Keratinocyte (primary cell): ENCODE results near the gene IL10RA. TPM values are rescaled to one million over a fixed set of nuclear protein-coding genes. Genes with fewer than 3 reads are reported as not detected.

Source experiments
- DNase-seq: peaks from one replicate; pipeline ENCODE4 v3.0.0-alpha.2; 2011; ENCODE audit warnings: low read depth, missing footprints, low spot score
- FAIRE-seq: peaks from 2 replicates; lab custom pipeline; 2011; peaks lifted over from hg19 to GRCh38; lab: Jason Lieb, UNC
- H2AFZ ChIP-seq: 2 replicates; pipeline ENCODE4 v1.6.0; 2012; ENCODE audit warnings: low read length, control low read depth, inconsistent platforms; ENCODE audit not compliant: control insufficient read depth
- H3K27ac ChIP-seq: 2 replicates; pipeline ENCODE4 v1.5.1; 2011; ENCODE audit warnings: low read length; ENCODE audit not compliant: control insufficient read depth, insufficient read depth
- H3K27me3 ChIP-seq: 3 replicates; pipeline ENCODE4 v1.6.0; 2011; ENCODE audit warnings: low read length; ENCODE audit not compliant: control insufficient read depth, insufficient read depth; ENCODE audit errors: extremely low read depth
- H3K36me3 ChIP-seq, 2 experiments: 2 replicates in 1 of 2; 3 replicates in 1 of 2; pipeline ENCODE4 v1.5.1; 2011; ENCODE audit warnings: low read length in 2 of 2, mild to moderate bottlenecking in 1 of 2; ENCODE audit not compliant: control insufficient read depth in 2 of 2, insufficient read depth in 2 of 2; ENCODE audit errors: extremely low read depth in 1 of 2
- H3K4me1 ChIP-seq: 3 replicates; pipeline ENCODE4 v1.5.1; 2011; ENCODE audit warnings: low read length; ENCODE audit not compliant: control insufficient read depth, insufficient read depth; ENCODE audit errors: extremely low read depth
- H3K4me2 ChIP-seq: 3 replicates; pipeline ENCODE4 v1.6.0; 2011; ENCODE audit warnings: low read depth, low read length; ENCODE audit not compliant: control insufficient read depth, insufficient read depth; ENCODE audit errors: extremely low read depth
- H3K4me3 ChIP-seq, 3 experiments: fragments of 200-600 bp in 1 of 3; sonication (generic) in 1 of 3; 2 replicates in 2 of 3; 3 replicates in 1 of 3; pipeline ENCODE4 v1.5.1; 2011 to 2016; ENCODE audit warnings: low read length in 3 of 3, mild to moderate bottlenecking in 3 of 3, control low read depth in 2 of 3, inconsistent platforms in 1 of 3, low read depth in 1 of 3, mixed read lengths in 1 of 3, mixed run types in 1 of 3, moderate library complexity in 1 of 3; ENCODE audit not compliant: control insufficient read depth in 2 of 3, insufficient read depth in 2 of 3; ENCODE audit errors: extremely low read depth in 1 of 3
- H3K79me2 ChIP-seq: 2 replicates; pipeline ENCODE4 v1.6.0; 2012; ENCODE audit warnings: low read length; ENCODE audit not compliant: control insufficient read depth, insufficient read depth
- H3K9ac ChIP-seq: 3 replicates; pipeline ENCODE4 v1.6.0; 2011; ENCODE audit warnings: low read length; ENCODE audit not compliant: control insufficient read depth, insufficient read depth; ENCODE audit errors: extremely low read depth
- H3K9me1 ChIP-seq: 3 replicates; pipeline ENCODE4 v1.6.0; 2011; ENCODE audit warnings: low read length; ENCODE audit not compliant: control insufficient read depth, insufficient read depth; ENCODE audit errors: extremely low read depth
- H3K9me3 ChIP-seq: 2 replicates; pipeline ENCODE4 v1.5.1; 2012; ENCODE audit warnings: low read depth, low read length; ENCODE audit not compliant: control insufficient read depth
- H4K20me1 ChIP-seq: 3 replicates; pipeline ENCODE4 v1.6.0; 2011; ENCODE audit warnings: low read length; ENCODE audit not compliant: control insufficient read depth, insufficient read depth; ENCODE audit errors: extremely low read depth
- EZH2 ChIP-seq: IDR thresholded peaks from one replicate; pipeline ENCODE4 v1.6.1; 2012; ENCODE audit warnings: inconsistent platforms, mild to moderate bottlenecking, low read length, moderate library complexity
- dilution Hi-C: fragments of 300-500 bp; cut with MboI; formaldehyde crosslinking; loops from one replicate; pipeline ENCODE4 v1.7.0; 2020; ENCODE audit warnings: low sequenced_read_pairs; ENCODE audit not compliant: extremely low pct_ligation_motif_present
- polyA plus RNA-seq, 5 experiments: library from polyadenylated mRNA; depleted of rRNA in 3 of 5; stranded (reverse) in 3 of 5; stranded (forward) in 1 of 5; unstranded in 1 of 5; fragments of >200 nt; gene quantifications; 1 replicate in 1 of 5; 2 replicates in 3 of 5; 3 replicates in 1 of 5; pipeline versions ENCODE4 v1.2.1 to v1.2.3, GENCODE V29; 2011 to 2012; ENCODE audit warnings: missing spikeins in 2 of 5, low read depth in 1 of 5, low replicate concordance in 1 of 5
- TF ChIP-seq, protein P1 (sequence below), 3 experiments: IDR thresholded peaks in 1 of 3; conservative IDR thresholded peaks in 1 of 3; optimal IDR thresholded peaks in 1 of 3; 2 replicates in 2 of 3; 3 replicates in 1 of 3; pipeline versions ENCODE3 to v1.5.1; 2011; ENCODE audit warnings: low read length in 3 of 3, mild to moderate bottlenecking in 3 of 3, moderate library complexity in 2 of 3, control low read depth in 1 of 3, inconsistent platforms in 1 of 3; ENCODE audit not compliant: insufficient read depth in 2 of 3; ENCODE audit errors: extremely low read depth in 1 of 3

Gene IL10RA
- polyA plus RNA-seq, 1 donor (not counting 4 experiments of a cell fraction or from before 2014, with no cell fraction given), result 0.04 TPM

DNA sequence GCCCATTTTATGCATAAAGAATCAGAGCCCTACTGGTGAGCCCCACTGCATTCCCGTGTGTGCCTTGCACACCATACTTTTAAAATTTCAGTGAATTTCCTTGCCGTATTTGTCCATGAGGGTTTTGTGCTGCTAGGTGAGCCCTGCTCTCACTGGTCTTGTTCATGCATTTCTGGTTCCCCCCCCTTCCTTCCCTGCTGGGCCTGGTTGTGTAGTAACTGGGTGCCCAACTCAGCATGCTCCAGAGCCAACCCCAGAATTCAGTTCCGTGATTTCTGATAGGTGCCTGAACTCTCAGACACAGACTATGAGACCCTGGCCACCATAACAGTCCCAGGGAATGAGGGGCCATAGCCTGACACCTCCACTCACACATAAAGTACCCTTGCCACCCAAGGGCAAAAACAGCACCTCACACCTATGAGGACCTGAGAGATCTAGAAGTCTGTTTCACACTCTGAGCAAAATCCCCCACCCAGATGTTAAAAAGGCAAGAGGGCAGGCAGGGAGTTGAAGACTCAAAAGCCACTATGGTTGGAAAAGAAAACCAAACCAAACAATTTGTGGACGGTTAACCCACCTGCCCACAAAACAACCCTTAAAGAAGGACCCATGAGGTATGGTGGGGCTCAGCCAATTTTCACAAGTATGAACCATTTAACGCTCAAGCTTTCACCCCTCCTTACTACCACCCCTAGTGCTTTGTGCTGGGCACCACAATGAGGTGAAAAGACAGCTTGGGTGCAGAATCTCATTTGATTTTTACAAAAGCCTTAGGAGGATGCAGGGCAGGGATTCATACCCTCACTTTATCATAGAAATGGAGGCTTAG is 16.8 kb upstream of the IL10RA start:
- no peaks in the 10 kb centered on the region for H3K79me2 ChIP-seq
- H4K20me1 ChIP-seq, result no peaks in the 10 kb centered on the region
- no peak overlapping the region for H3K9ac ChIP-seq
- dilution Hi-C loops, result no loop called here
- H3K4me3 ChIP-seq, result no peak overlapping the region
- DNase-seq, result no peak
- no peaks in the 10 kb centered on the region for H3K9me1 ChIP-seq
- FAIRE-seq, result no peak
- H2AFZ ChIP-seq, result no peak overlapping the region
- H3K4me1 ChIP-seq, result peaks cover 5% of the 10 kb centered on the region
- H3K36me3 ChIP-seq, result no peaks in the 10 kb centered on the region
- H3K4me2 ChIP-seq, result no peak overlapping the region
- H3K9me3 ChIP-seq, result no peaks in the 10 kb centered on the region
- no peak for TF ChIP-seq EZH2
- TF ChIP-seq, protein P1, sequence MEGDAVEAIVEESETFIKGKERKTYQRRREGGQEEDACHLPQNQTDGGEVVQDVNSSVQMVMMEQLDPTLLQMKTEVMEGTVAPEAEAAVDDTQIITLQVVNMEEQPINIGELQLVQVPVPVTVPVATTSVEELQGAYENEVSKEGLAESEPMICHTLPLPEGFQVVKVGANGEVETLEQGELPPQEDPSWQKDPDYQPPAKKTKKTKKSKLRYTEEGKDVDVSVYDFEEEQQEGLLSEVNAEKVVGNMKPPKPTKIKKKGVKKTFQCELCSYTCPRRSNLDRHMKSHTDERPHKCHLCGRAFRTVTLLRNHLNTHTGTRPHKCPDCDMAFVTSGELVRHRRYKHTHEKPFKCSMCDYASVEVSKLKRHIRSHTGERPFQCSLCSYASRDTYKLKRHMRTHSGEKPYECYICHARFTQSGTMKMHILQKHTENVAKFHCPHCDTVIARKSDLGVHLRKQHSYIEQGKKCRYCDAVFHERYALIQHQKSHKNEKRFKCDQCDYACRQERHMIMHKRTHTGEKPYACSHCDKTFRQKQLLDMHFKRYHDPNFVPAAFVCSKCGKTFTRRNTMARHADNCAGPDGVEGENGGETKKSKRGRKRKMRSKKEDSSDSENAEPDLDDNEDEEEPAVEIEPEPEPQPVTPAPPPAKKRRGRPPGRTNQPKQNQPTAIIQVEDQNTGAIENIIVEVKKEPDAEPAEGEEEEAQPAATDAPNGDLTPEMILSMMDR (optimal IDR thresholded peaks at IDR 0.05 in 1 of 3, IDR thresholded peaks at IDR 0.05 in 1 of 3, conservative IDR thresholded peaks at IDR 0.05 in 1 of 3; ENCODE audit: extremely low read depth in 1 of 3, insufficient read depth in 2 of 3, low read length in 3 of 3), result no peak
- H3K27ac ChIP-seq, result no peak overlapping the region
- H3K27me3 ChIP-seq, result peaks cover 5% of the 10 kb centered on the region

DNA sequence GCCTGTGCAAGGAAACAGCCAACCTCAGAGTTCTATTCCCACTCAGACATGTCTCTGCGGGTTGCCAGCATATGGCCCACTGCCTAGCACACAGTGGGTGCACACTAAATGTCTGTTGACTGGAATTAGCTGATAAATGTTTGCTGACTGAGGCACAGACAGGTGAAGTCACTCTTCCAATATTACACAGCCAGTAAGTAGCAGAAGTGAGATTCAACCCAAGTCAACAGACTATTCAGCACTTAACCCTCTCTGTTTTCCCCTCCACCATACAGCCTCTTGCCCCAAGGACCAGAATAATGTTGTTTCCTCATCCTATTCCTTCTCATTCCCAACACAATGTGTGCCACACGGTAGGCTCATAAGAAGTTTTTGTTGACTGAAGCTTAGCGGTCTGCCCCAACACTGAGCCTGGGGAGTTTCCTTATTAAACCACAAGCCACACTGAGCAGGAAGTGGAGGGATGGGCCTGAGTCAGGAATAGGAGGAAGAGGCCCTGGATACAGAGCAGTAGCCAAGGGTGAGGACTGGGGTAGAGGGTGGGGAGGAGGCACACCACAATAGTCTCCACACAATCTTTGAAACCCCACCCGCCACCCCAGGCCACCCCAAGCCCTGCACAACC is 15.7 kb upstream of the IL10RA start:
- Histone ChIP-seq H3K79me2 (no peaks in the 10 kb centered on the region), H3K27me3 (peaks cover 5% of the 10 kb centered on the region), H3K4me3 (no peak overlapping the region), H4K20me1 (no peaks in the 10 kb centered on the region), H3K4me2 (no peak overlapping the region), H3K9me1 (no peaks in the 10 kb centered on the region), H3K9me3 (no peaks in the 10 kb centered on the region), H3K27ac (no peak overlapping the region), H3K36me3 (no peaks in the 10 kb centered on the region), H3K9ac (no peak overlapping the region), H3K4me1 (peaks cover 5% of the 10 kb centered on the region), H2AFZ (no peak overlapping the region)
- TF ChIP-seq, protein P1 (optimal IDR thresholded peaks at IDR 0.05 in 1 of 3, IDR thresholded peaks at IDR 0.05 in 1 of 3, conservative IDR thresholded peaks at IDR 0.05 in 1 of 3; ENCODE audit: extremely low read depth in 1 of 3, insufficient read depth in 2 of 3, low read length in 3 of 3), result no peak
- no peak for TF ChIP-seq EZH2
- dilution Hi-C loops, result no loop called here
- DNase-seq (no peak), FAIRE-seq (no peak)
